HL-60 (cell line): ENCODE results near the gene TTYH3.

ENCODE experiments used
- GABPA ChIP-seq: IDR thresholded peaks from 2 replicates; pipeline ENCODE4 v1.6.1; 2012; ENCODE audit warnings: low read depth
- POLR2AphosphoS5 ChIP-seq: IDR thresholded peaks from 2 replicates; pipeline ENCODE4 v1.6.1; 2012; ENCODE audit warnings: low read depth
- TF ChIP-seq, protein P1 (sequence below): IDR thresholded peaks from one replicate; pipeline ENCODE4 v1.5.1; 2011; ENCODE audit warnings: low read length, control low read depth, inconsistent platforms; ENCODE audit not compliant: insufficient read depth

DNA sequence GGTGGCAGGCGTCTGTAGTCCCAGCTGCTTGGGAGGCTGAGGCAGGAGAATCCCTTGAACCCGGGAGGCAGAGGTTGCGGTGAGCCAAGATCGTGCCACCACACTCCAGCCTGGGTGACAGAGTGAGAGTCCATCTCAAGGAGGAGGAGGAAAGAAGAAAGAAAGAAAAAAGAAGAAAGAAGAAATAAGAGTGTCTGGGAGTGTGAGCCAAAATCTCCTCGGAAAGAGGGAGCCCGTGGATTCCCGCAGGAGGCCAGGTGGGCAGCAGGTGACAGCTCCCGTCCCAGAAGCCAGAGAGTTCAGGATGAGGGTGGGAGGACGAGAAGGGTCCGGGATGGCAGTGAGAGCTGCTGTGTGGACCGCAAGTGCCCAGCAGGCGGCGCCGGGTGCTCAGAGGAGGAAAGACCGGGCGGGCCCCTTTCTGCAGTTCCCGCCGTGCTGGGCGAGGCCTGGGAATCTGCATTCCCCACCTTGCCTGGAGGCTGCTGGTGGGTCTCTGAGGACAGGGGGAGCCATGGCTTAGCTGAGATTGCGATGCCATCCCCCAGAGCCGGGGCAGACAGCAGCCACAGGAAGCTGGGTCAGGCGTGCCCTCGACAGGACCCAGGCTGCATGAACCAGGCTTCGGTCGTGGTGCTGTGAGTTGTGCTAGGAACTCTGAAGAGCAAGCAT is 39.1 kb downstream of the TTYH3 start:
- TF ChIP-seq POLR2AphosphoS5 = no peak
- TF ChIP-seq, protein P1, sequence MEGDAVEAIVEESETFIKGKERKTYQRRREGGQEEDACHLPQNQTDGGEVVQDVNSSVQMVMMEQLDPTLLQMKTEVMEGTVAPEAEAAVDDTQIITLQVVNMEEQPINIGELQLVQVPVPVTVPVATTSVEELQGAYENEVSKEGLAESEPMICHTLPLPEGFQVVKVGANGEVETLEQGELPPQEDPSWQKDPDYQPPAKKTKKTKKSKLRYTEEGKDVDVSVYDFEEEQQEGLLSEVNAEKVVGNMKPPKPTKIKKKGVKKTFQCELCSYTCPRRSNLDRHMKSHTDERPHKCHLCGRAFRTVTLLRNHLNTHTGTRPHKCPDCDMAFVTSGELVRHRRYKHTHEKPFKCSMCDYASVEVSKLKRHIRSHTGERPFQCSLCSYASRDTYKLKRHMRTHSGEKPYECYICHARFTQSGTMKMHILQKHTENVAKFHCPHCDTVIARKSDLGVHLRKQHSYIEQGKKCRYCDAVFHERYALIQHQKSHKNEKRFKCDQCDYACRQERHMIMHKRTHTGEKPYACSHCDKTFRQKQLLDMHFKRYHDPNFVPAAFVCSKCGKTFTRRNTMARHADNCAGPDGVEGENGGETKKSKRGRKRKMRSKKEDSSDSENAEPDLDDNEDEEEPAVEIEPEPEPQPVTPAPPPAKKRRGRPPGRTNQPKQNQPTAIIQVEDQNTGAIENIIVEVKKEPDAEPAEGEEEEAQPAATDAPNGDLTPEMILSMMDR = peak; percentile 78
- TF ChIP-seq GABPA = no peak
